Chondrocyte (in vitro differentiated cells): ENCODE results near the gene TIMM17A. TPM values are rescaled to one million over a fixed set of nuclear protein-coding genes. Genes with fewer than 3 reads are reported as not detected.
"Not testable (repeated sequence)": the region's sequence is repeated elsewhere in the genome, so short reads cannot be mapped to it uniquely, and the experiment has no call there.

Source experiments
- DNase-seq: peaks from one replicate; pipeline ENCODE4 v3.0.0; 2021; ENCODE audit warnings: mixed read lengths, low spot score
- H3K27ac Mint-ChIP-seq: one replicate; pipeline ENCODE4 v1.8.0; 2021; ENCODE audit warnings: mild to moderate bottlenecking, moderate library complexity, mixed read lengths; ENCODE audit not compliant: unreplicated experiment
- H3K27me3 Mint-ChIP-seq: 2 replicates; pipeline ENCODE4 v1.8.0; 2021; ENCODE audit warnings: low read depth, mixed read lengths
- H3K36me3 Mint-ChIP-seq: 2 replicates; pipeline ENCODE4 v1.8.0; 2021; ENCODE audit warnings: low read depth, mixed read lengths
- H3K4me1 Mint-ChIP-seq: 2 replicates; pipeline ENCODE4 v1.8.0; 2021; ENCODE audit warnings: low read depth, mild to moderate bottlenecking, mixed read lengths
- H3K4me3 Mint-ChIP-seq: one replicate; pipeline ENCODE4 v1.8.0; 2021; ENCODE audit warnings: mild to moderate bottlenecking, moderate library complexity, mixed read lengths; ENCODE audit not compliant: unreplicated experiment
- H3K9me3 Mint-ChIP-seq: 2 replicates; pipeline ENCODE4 v1.8.0; 2021; ENCODE audit warnings: low read depth, mixed read lengths
- CTCF ChIP-seq: fragments of 200-600 bp; sonication (generic); IDR thresholded peaks from 2 replicates; pipeline ENCODE4 v1.5.0; 2021; ENCODE audit warnings: antibody characterized with exemption, mild to moderate bottlenecking, moderate library complexity
- total RNA-seq: library from RNA; stranded (reverse); gene quantifications from 3 replicates; pipeline ENCODE4 v1.2.1, GENCODE V29; 2021

TIMM17A gene
- total RNA-seq, 1 donor from 2014 or later = 68.5 TPM

GRCh38 chr1:201933840-201934430 is 21.4 kb upstream of the TIMM17A start:
- H3K4me3 Mint-ChIP-seq = no peak overlapping the region
- TF ChIP-seq CTCF = no peak
- H3K9me3 Mint-ChIP-seq = no peaks in the 10 kb centered on the region
- peak overlapping the region; percentile 46 for H3K27ac Mint-ChIP-seq
- H3K27me3 Mint-ChIP-seq = no peaks in the 10 kb centered on the region
- no peak for DNase-seq
- H3K36me3 Mint-ChIP-seq = peaks cover 6% of the 10 kb centered on the region
- peaks cover 35% of the 10 kb centered on the region for H3K4me1 Mint-ChIP-seq

GRCh38 chr1:201937624-201938213 is 17.6 kb upstream of the TIMM17A start:
- H3K4me1 Mint-ChIP-seq = peaks cover 57% of the 10 kb centered on the region
- peak overlapping the region; percentile 89 for H3K27ac Mint-ChIP-seq
- no peak overlapping the region for H3K4me3 Mint-ChIP-seq
- no peaks in the 10 kb centered on the region for H3K9me3 Mint-ChIP-seq
- TF ChIP-seq CTCF = no peak
- peaks cover 5% of the 10 kb centered on the region for H3K36me3 Mint-ChIP-seq
- DNase-seq = no peak
- no peaks in the 10 kb centered on the region for H3K27me3 Mint-ChIP-seq

GRCh38 chr1:201938440-201939035 is 16.8 kb upstream of the TIMM17A start:
- H3K27ac Mint-ChIP-seq = peak overlapping the region; percentile 89

DNA sequence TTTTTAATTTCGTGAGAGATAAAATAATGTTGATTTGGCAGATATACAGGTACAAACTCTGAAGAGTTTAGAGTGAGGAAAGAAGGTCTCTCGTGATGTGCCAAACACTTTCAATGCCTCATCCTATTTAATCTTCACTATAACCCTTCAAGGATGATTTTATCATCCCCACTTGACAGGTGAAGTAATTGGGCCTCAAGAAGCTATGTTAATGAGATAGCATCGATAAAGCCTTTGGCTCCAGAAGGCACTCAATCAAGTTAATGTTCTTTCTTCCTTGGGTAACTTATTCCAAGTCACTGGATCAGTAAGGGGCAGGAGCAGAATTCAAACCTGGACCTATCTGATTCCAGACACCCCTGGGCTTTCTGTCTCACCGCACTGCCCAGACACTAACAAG is 16.2 kb upstream of the TIMM17A start:
- Mint-ChIP-seq H3K4me3 (no peak overlapping the region), H3K36me3 (peaks cover 4% of the 10 kb centered on the region), H3K4me1 (peaks cover 67% of the 10 kb centered on the region), H3K9me3 (no peaks in the 10 kb centered on the region), H3K27me3 (no peaks in the 10 kb centered on the region), H3K27ac (peak overlapping the region; percentile 74)
- no peak for DNase-seq
- no peak for TF ChIP-seq CTCF

More at GRCh38 chr1:201938440-201939035, 16.8 kb upstream of the TIMM17A start:
- Mint-ChIP-seq H3K4me1 (peaks cover 65% of the 10 kb centered on the region), H3K36me3 (peaks cover 4% of the 10 kb centered on the region), H3K9me3 (no peaks in the 10 kb centered on the region), H3K27me3 (no peaks in the 10 kb centered on the region), H3K4me3 (no peak overlapping the region)
- no peak for TF ChIP-seq CTCF
- no peak for DNase-seq

DNA sequence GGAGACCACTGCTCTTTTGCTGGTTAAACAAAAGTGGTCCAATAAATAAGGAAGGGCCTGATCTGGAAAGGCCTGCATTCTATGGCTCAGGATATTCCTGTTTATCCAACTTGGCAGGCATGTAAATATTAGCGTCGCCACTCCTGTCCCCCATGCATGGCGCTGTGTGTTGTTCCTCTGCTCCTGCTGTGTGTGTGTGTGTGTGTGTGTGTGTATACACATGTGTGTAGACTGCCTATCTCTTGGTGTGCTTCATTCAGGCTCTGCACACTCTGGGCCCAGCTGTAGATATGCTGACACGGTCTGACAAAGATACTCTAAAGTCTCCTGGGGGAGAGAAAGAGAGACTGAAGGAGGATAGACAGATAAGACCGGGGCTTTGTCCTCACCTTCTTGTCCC is 15.7 kb upstream of the TIMM17A start:
- TF ChIP-seq CTCF = no peak
- no peak overlapping the region for H3K4me3 Mint-ChIP-seq
- H3K36me3 Mint-ChIP-seq = peaks cover 4% of the 10 kb centered on the region
- H3K27me3 Mint-ChIP-seq = no peaks in the 10 kb centered on the region
- peak overlapping the region; percentile 62 for H3K27ac Mint-ChIP-seq
- peaks cover 67% of the 10 kb centered on the region for H3K4me1 Mint-ChIP-seq
- DNase-seq = no peak
- H3K9me3 Mint-ChIP-seq = no peaks in the 10 kb centered on the region

DNA sequence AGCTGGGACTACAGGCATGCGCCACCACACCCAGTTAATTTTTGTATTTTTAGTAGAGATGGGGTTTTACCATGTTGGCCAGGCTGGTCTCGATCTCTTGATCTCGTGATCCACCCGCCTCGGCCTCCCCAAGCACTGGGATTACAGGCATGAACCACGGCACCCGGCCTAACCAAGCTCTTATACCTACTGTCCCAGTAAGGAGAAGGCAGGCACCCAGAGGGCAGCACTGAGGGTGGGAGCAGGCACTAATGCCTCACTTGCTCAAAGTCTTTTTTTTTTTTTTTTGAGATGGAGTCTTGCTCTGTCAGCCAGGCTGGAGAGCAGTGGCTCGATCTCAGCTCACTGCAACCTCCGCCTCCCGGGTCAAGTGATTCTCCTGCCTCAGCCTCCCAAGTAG is 15.0 kb upstream of the TIMM17A start:
- DNase-seq, H3K36me3 Mint-ChIP-seq, H3K27ac Mint-ChIP-seq, H3K27me3 Mint-ChIP-seq, H3K4me3 Mint-ChIP-seq, H3K9me3 Mint-ChIP-seq: not testable (repeated sequence)
- H3K4me1 Mint-ChIP-seq = peaks cover 68% of the 10 kb centered on the region
